PC-3 (cell line): ENCODE results near the gene MRC2. TPM values are rescaled to one million over a fixed set of nuclear protein-coding genes. Genes with fewer than 3 reads are reported as not detected.

Source experiments
- ATAC-seq: fragments of 200-7000 bp; cut with Tn5 transposase; 2 replicates; pipeline ENCODE4 v1.9.1; 2020; ENCODE audit warnings: mild to moderate bottlenecking, moderate library complexity
- BruUV-seq: library from RNA; stranded (reverse); fragments of 400-500 nt; replicated peaks from 2 replicates; lab custom pipeline; 2021; lab: Mats Ljungman, UMichigan
- CTCF ChIA-PET: fragments of 300-600 bp; sonication (Branson Sonifier 250); formaldehyde crosslinking; loops from one replicate; lab custom pipeline; 2022; ENCODE audit warnings: antibody characterized with exemption; lab: Charles Lee
- POLR2A ChIA-PET: fragments of 300-600 bp; sonication (Branson Sonifier 250); formaldehyde crosslinking; loops from one replicate; lab custom pipeline; 2022; ENCODE audit warnings: antibody characterized with exemption; ENCODE audit not compliant: unreplicated experiment; lab: Charles Lee
- DNase-seq: peaks from one replicate; pipeline ENCODE4 v3.0.0-alpha.2; 2015
- H2AFZ ChIP-seq: fragments of 300-600 bp; sonication (generic); 2 replicates; pipeline ENCODE4 v1.6.0; 2016; ENCODE audit warnings: antibody characterized with exemption, low read length
- H3F3A ChIP-seq: fragments of 300-600 bp; sonication (generic); one replicate; pipeline ENCODE4 v1.6.0; 2017; ENCODE audit warnings: antibody characterized with exemption, low read length, control low read depth, mild to moderate bottlenecking; ENCODE audit not compliant: unreplicated experiment
- H3K27ac ChIP-seq: fragments of 300-600 bp; sonication (generic); 2 replicates; pipeline ENCODE4 v1.5.1; 2016; ENCODE audit warnings: mild to moderate bottlenecking, low read length
- H3K27me3 ChIP-seq: fragments of 300-600 bp; sonication (generic); 2 replicates; pipeline ENCODE4 v1.6.1; 2016; ENCODE audit warnings: low read length, mixed read lengths
- H3K36me3 ChIP-seq: fragments of 300-600 bp; sonication (generic); 2 replicates; pipeline ENCODE4 v1.6.1; 2016; ENCODE audit warnings: low read depth, mixed run types, low read length, mixed read lengths
- H3K4me1 ChIP-seq: fragments of 300-600 bp; sonication (generic); 2 replicates; pipeline ENCODE4 v1.5.1; 2016; ENCODE audit warnings: low read length; ENCODE audit not compliant: insufficient read depth
- H3K4me2 ChIP-seq: fragments of 300-600 bp; sonication (generic); 2 replicates; pipeline ENCODE4 v1.6.0; 2016; ENCODE audit warnings: low read length
- H3K4me3 ChIP-seq: fragments of 300-600 bp; sonication (generic); 2 replicates; pipeline ENCODE4 v1.5.1; 2016; ENCODE audit warnings: mild to moderate bottlenecking, low read length, mixed read lengths
- H3K79me2 ChIP-seq: fragments of 300-600 bp; sonication (generic); 2 replicates; pipeline ENCODE4 v1.6.1; 2017; ENCODE audit warnings: low read length, mixed read lengths
- H3K9ac ChIP-seq: fragments of 300-600 bp; sonication (generic); 2 replicates; pipeline ENCODE4 v1.6.0; 2016; ENCODE audit warnings: mild to moderate bottlenecking, low read length
- H3K9me2 ChIP-seq: fragments of 300-600 bp; sonication (generic); replicated peaks from 2 replicates; pipeline ENCODE4 v1.6.1; 2016; ENCODE audit warnings: mixed run types, low read length, mixed read lengths
- H3K9me3 ChIP-seq: fragments of 300-600 bp; sonication (generic); 2 replicates; pipeline ENCODE4 v1.6.1; 2016; ENCODE audit warnings: low read length, mixed read lengths
- H4K20me1 ChIP-seq: fragments of 300-600 bp; sonication (generic); 2 replicates; pipeline ENCODE4 v1.6.1; 2016; ENCODE audit warnings: low read length, mixed read lengths
- CTCF ChIP-seq: fragments of 300-600 bp; sonication (generic); conservative IDR thresholded peaks from 2 replicates; pipeline ENCODE4 v1.5.1; 2017; ENCODE audit warnings: antibody characterized with exemption, low read depth, mild to moderate bottlenecking, low read length
- EZH2 ChIP-seq: fragments of 300-600 bp; sonication (generic); IDR thresholded peaks from one replicate; pipeline ENCODE4 v1.6.1; 2017; ENCODE audit warnings: antibody characterized with exemption, mild to moderate bottlenecking, low read length; ENCODE audit not compliant: unreplicated experiment
- EZH2phosphoT487 ChIP-seq: fragments of 300-600 bp; sonication (generic); IDR thresholded peaks from 2 replicates; pipeline ENCODE4 v1.6.1; 2018; ENCODE audit warnings: mild to moderate bottlenecking, antibody characterized with exemption, low read length, borderline replicate concordance
- intact Hi-C: fragments of 100-400 bp; cut with micrococcal nuclease; formaldehyde crosslinking; loops from 2 replicates; pipeline ENCODE4 v1.9.0; 2023
- total RNA-seq: library from RNA; depleted of rRNA; stranded (reverse); fragments of >200 nt; gene quantifications from 2 replicates; pipeline ENCODE4 v1.2.3, GENCODE V29; 2014; rRNA removed

Gene MRC2
- total RNA-seq, 1 experiment from 2014 or later, result 13.5 TPM

- Histone ChIP-seq H3K9ac (no peak overlapping the region), H3K4me3 (no peak overlapping the region), H3K9me3 (no peaks in the 10 kb centered on the region), H3K27me3 (no peaks in the 10 kb centered on the region), H3K9me2 (no peaks in the 10 kb centered on the region), H3K36me3 (no peaks in the 10 kb centered on the region), H3K27ac (no peak overlapping the region), H3K79me2 (no peaks in the 10 kb centered on the region), H2AFZ (no peak overlapping the region), H4K20me1 (no peaks in the 10 kb centered on the region), H3K4me1 (no peaks in the 10 kb centered on the region), H3F3A (no peaks in the 10 kb centered on the region), H3K4me2 (no peak overlapping the region)
- no peak for TF ChIP-seq EZH2
- no peak for TF ChIP-seq CTCF
- no peak for TF ChIP-seq EZH2phosphoT487
- DNase-seq, result no peak
- no peak for ATAC-seq
- CTCF ChIA-PET, result no interaction called here
- intact Hi-C loops, result no loop called here
- BruUV-seq, result no TSS peak
- POLR2A ChIA-PET, result no interaction called here
These were observed 113.8 kb downstream of the MRC2 start for GRCh38 chr17:62741290-62741689.

Other genes with a start within 250 kb of the MRC2 start
- gene EFCAB3, start 247.1 kb upstream of the MRC2 start, total RNA-seq, result not detected in 2 replicates
- gene METTL2A, start 203.8 kb upstream of the MRC2 start, total RNA-seq, result 28.0 and 38.7 TPM in 2 replicates
- gene TLK2, start 148.8 kb upstream of the MRC2 start, total RNA-seq, result 40.5 and 60.3 TPM in 2 replicates
- gene MARCHF10, start 180.6 kb downstream of the MRC2 start, total RNA-seq, result not detected in 2 replicates